Activated CD4-positive, alpha-beta T cell treated with anti-CD3 and anti-CD28 coated beads, Interleukin-2, amount 10 ng/mL, durations not matched to agents 7 days and 5 days (primary cell): ENCODE results near the gene SLC39A9. TPM values are rescaled to one million over a fixed set of nuclear protein-coding genes. Genes with fewer than 3 reads are reported as not detected.
"Not testable (repeated sequence)": the region's sequence is repeated elsewhere in the genome, so short reads cannot be mapped to it uniquely, and the experiment has no call there.

Experiments
- CTCF ChIA-PET: fragments of 350-600 bp; sonication (Branson Sonifier 250); formaldehyde crosslinking; loops from one replicate; lab custom pipeline; 2021; ENCODE audit warnings: antibody characterized with exemption; lab: Charles Lee
- POLR2A ChIA-PET: fragments of 350-600 bp; sonication (Branson Sonifier 250); formaldehyde crosslinking; loops from one replicate; lab custom pipeline; 2021; ENCODE audit warnings: antibody characterized with exemption; lab: Charles Lee
- DNase-seq: peaks from one replicate; pipeline ENCODE4 v3.0.0-alpha.2; 2020
- H3K27ac Mint-ChIP-seq: one replicate; pipeline ENCODE4 v1.8.0; 2021; ENCODE audit warnings: mild to moderate bottlenecking, moderate library complexity, mixed read lengths
- H3K27me3 Mint-ChIP-seq: one replicate; pipeline ENCODE4 v1.8.0; 2021; ENCODE audit warnings: mixed read lengths
- H3K36me3 Mint-ChIP-seq: one replicate; pipeline ENCODE4 v1.8.0; 2021; ENCODE audit warnings: low read depth, mixed read lengths
- H3K4me1 Mint-ChIP-seq: one replicate; pipeline ENCODE4 v1.8.0; 2021; ENCODE audit warnings: mixed read lengths
- H3K4me3 Mint-ChIP-seq: one replicate; pipeline ENCODE4 v1.8.0; 2021; ENCODE audit warnings: mild to moderate bottlenecking, moderate library complexity, mixed read lengths
- H3K9me3 Mint-ChIP-seq: one replicate; pipeline ENCODE4 v1.8.0; 2021; ENCODE audit warnings: mixed read lengths
- total RNA-seq, 2 experiments: library from RNA; stranded (reverse); gene quantifications; one replicate each; pipeline ENCODE4 v1.2.3, GENCODE V29; 2021

Gene SLC39A9
- total RNA-seq, 2 experiments from 2014 or later, result 43.7 to 50.4 TPM

GRCh38 chr14:69404478-69404877 is 6.0 kb downstream of the SLC39A9 start:
- no peak overlapping the region for H3K4me3 Mint-ChIP-seq
- POLR2A ChIA-PET, result no interaction called here

DNA sequence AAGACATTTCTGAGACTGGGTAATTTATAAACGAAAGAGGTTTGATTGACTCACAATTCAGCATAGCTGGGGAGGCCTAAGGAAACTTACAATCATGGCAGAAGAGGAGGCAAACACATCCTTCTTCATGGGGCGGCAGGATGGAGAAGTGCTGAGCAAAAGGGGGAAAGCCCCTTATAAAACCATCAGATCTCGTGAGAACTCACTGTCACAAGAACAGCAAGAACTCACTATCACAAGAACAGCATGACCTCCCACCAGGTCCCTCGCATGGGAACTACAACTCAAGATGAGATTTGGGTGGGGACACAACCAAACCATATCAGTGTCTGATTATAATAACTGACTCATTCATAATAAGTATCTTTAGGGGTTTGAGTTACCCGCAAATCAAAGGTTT is 6.4 kb downstream of the SLC39A9 start:
- Mint-ChIP-seq H3K4me3 (no peak overlapping the region), H3K4me1 (peaks cover 29% of the 10 kb centered on the region), H3K36me3 (peaks cover 17% of the 10 kb centered on the region), H3K27me3 (no peaks in the 10 kb centered on the region), H3K27ac (no peak overlapping the region), H3K9me3 (no peaks in the 10 kb centered on the region)
- ChIA-PET CTCF (no interaction called here), POLR2A (no interaction called here)
- no peak for DNase-seq

More at GRCh38 chr14:69404478-69404877, 6.0 kb downstream of the SLC39A9 start:
- CTCF ChIA-PET, result no interaction called here
- Mint-ChIP-seq H3K4me1 (peaks cover 34% of the 10 kb centered on the region), H3K27ac (no peak overlapping the region), H3K9me3 (no peaks in the 10 kb centered on the region), H3K27me3 (no peaks in the 10 kb centered on the region), H3K36me3 (peaks cover 17% of the 10 kb centered on the region)
- no peak for DNase-seq

DNA sequence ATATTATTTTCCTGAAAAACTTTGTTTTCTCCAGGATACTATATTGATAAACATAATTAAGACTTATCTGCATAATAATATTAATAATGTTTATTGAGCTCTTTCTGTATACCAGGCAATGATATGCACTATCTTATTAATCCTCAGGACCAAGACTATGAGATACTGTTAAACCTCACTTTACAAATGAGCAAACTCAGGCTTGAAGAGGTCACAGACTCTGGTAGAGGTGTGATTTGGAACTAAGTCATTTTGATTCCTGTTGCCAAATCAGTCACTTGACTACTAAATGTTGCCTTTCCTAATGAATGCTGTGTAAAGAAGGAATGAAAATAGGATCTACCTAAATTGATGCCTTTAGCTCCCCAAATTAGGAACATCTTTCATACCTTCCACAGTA is 7.3 kb downstream of the SLC39A9 start:
- Mint-ChIP-seq H3K9me3 (no peaks in the 10 kb centered on the region), H3K36me3 (peaks cover 12% of the 10 kb centered on the region), H3K4me3 (no peak overlapping the region), H3K27me3 (no peaks in the 10 kb centered on the region), H3K4me1 (peaks cover 21% of the 10 kb centered on the region), H3K27ac (no peak overlapping the region)
- ChIA-PET POLR2A (no interaction called here), CTCF (no interaction called here)
- no peak for DNase-seq

- ChIA-PET POLR2A (no interaction called here), CTCF (no interaction called here)
- Mint-ChIP-seq H3K36me3 (peaks cover 12% of the 10 kb centered on the region), H3K4me3 (no peak overlapping the region), H3K9me3 (no peaks in the 10 kb centered on the region), H3K27me3 (no peaks in the 10 kb centered on the region), H3K4me1 (peaks cover 3% of the 10 kb centered on the region), H3K27ac (no peak overlapping the region)
- no peak for DNase-seq
These were observed 10.0 kb downstream of the SLC39A9 start for GRCh38 chr14:69408331-69408960.

GRCh38 chr14:69413483-69413882 is 15.0 kb downstream of the SLC39A9 start:
- H3K27me3 Mint-ChIP-seq, result no peaks in the 10 kb centered on the region
- no peak for DNase-seq
- H3K4me3 Mint-ChIP-seq, result no peak overlapping the region
- H3K4me1 Mint-ChIP-seq, result peaks cover 2% of the 10 kb centered on the region
- no peak overlapping the region for H3K27ac Mint-ChIP-seq
- peaks cover 9% of the 10 kb centered on the region for H3K36me3 Mint-ChIP-seq
- peaks cover 7% of the 10 kb centered on the region for H3K9me3 Mint-ChIP-seq
- ChIA-PET POLR2A (no interaction called here), CTCF (interaction anchor here (0.6 to 0.7 kb wide), 2 partner anchors 20 to 98 kb away, joined by 3 to 4 read pairs; no protein-coding TSS in a partner anchor)

DNA sequence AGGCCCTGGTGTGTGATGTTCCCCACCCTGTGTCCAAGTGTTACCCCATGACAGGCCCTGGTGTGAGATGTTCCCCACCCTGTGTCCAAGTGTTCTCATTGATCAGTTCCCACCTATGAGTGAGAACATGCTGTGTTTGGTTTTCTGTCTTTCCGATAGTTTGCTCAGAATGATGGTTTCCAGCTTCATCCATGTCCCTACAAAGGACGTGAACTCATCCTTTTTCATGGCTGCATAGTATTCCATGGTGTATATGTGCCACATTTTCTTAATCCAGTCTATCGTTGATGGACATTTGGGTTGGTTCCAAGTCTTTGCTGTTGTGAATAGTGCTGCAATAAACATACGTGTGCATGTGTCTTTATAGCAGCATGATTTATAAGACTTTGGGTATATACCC is 17.6 kb downstream of the SLC39A9 start:
- CTCF ChIA-PET, DNase-seq, H3K4me3 Mint-ChIP-seq, H3K27me3 Mint-ChIP-seq, H3K9me3 Mint-ChIP-seq, H3K27ac Mint-ChIP-seq, POLR2A ChIA-PET: not testable (repeated sequence)
- Mint-ChIP-seq H3K4me1 (peaks cover 17% of the 10 kb centered on the region), H3K36me3 (peaks cover 13% of the 10 kb centered on the region)

DNA sequence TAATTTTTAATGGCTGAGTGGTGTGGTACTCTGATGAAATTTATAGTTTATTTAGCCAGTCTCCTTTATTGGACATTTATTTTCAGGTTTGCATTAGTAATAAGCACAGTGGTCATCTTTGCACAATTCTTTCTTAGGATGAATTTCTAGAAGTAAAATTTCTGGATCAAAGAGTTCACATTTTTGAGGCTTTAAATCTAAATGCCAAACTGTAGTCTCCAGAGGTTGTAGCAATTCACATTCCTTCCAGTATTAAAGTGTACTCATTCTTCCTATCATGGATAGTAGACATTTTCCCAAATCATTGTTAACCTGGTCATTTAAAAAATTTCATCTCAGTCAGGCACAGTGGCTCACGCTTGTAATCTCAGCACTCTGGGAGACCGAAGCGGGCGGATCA is 24.8 kb downstream of the SLC39A9 start:
- CTCF ChIA-PET, result no interaction called here
- no peak overlapping the region for H3K4me3 Mint-ChIP-seq
- POLR2A ChIA-PET, result no interaction called here

DNA sequence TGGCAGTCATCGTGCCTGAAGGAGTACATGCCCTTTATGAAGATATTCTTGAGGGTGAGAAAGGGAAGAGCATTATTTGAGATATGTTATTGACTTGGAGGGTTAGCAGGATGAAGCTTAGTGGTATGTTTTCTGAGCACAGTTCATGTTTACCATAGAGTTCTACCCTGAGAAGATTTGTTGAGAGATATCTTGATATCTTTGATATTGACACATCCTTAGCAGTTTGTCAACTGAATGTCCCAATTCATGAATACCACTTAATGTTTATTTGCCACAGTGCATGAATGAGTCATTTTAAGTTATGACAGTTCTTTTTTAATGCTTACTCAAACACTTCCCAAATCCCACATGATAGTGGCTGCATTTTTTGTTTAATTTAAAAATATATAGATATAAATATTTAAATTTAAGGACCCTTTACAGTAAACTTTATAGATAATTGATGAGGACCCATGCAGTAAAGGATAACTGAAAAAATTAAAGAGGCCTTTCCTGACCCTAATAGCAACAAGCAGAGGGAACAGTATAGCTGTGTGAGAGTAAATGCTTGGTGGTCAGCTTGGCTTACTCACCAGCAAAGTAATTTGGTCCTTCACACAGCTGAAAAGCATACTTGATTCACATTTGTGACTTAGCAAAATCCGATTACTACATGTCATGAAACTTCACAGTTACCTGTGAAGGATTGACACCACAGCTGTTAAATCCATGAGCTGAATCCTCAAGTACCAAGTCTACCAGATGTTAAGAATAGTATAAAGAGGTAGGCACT is 25.8 kb downstream of the SLC39A9 start:
- Mint-ChIP-seq H3K4me3 (no peak overlapping the region), H3K9me3 (peaks cover 3% of the 10 kb centered on the region), H3K27me3 (no peaks in the 10 kb centered on the region), H3K36me3 (peaks cover 45% of the 10 kb centered on the region), H3K4me1 (peaks cover 13% of the 10 kb centered on the region), H3K27ac (no peak overlapping the region)
- no peak for DNase-seq
- ChIA-PET POLR2A (no interaction called here), CTCF (interaction anchor here (0.6 kb wide), 1 partner anchor 24 kb away, joined by 3 read pairs; no protein-coding TSS in a partner anchor)

More for the DNA sequence above, 24.8 kb downstream of the SLC39A9 start:
- DNase-seq, result no peak
- H3K27ac Mint-ChIP-seq, result no peak overlapping the region
- H3K27me3 Mint-ChIP-seq, result no peaks in the 10 kb centered on the region
- H3K36me3 Mint-ChIP-seq, result peaks cover 39% of the 10 kb centered on the region
- H3K9me3 Mint-ChIP-seq, result peaks cover 3% of the 10 kb centered on the region
- H3K4me1 Mint-ChIP-seq, result peaks cover 17% of the 10 kb centered on the region

- H3K4me3 Mint-ChIP-seq, result no peak overlapping the region
- H3K27ac Mint-ChIP-seq, result no peak overlapping the region
- no peaks in the 10 kb centered on the region for H3K4me1 Mint-ChIP-seq
- CTCF ChIA-PET, result interaction anchor here (0.7 kb wide), 1 partner anchor 67 kb away, joined by 4 read pairs; no protein-coding TSS in a partner anchor
- POLR2A ChIA-PET, result no interaction called here
- no peaks in the 10 kb centered on the region for H3K27me3 Mint-ChIP-seq
- H3K9me3 Mint-ChIP-seq, result no peaks in the 10 kb centered on the region
- no peak for DNase-seq
- H3K36me3 Mint-ChIP-seq, result peaks cover 38% of the 10 kb centered on the region
These were observed 29.1 kb downstream of the SLC39A9 start for GRCh38 chr14:69427596-69427995.

DNA sequence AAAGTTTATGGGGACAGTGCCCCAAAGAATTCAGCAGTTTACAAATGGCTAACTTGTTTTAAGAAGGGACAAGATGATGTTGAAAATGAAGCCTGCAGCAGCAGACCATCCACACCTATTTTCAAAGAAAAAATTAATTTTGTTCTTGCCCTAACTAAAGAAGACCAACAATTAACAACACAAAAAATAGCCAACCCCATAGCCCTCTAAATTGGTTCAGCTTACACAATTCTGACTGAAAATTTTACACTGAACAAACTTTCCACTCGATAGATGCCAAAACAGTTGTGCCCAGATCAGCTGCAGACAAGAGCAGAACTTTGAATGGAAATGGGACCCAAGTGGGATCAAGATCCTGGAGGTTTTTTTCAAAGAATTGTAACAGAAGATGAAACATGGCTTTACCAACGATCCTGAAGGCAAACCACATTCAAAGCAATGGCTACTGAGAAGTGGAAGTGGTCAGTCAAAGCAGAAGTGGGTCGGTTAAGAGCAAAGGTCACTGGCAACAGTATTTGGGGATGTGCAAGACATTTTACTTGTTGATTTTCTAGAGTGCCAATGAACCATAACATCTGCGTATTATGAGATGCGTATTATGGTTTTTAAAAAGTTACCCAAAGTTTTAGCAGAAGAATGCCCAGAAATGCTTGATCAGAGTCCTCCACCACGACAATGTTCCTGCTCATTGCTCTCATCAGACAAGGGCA is 30.0 kb downstream of the SLC39A9 start:
- DNase-seq, result no peak
- Mint-ChIP-seq H3K9me3 (no peaks in the 10 kb centered on the region), H3K4me1 (no peaks in the 10 kb centered on the region), H3K27ac (no peak overlapping the region), H3K36me3 (peaks cover 37% of the 10 kb centered on the region), H3K4me3 (no peak overlapping the region), H3K27me3 (no peaks in the 10 kb centered on the region)
- ChIA-PET CTCF (interaction anchor here (0.6 to 0.7 kb wide), 2 partner anchors 9 to 66 kb away, joined by 3 to 4 read pairs; no protein-coding TSS in a partner anchor), POLR2A (no interaction called here)

DNA sequence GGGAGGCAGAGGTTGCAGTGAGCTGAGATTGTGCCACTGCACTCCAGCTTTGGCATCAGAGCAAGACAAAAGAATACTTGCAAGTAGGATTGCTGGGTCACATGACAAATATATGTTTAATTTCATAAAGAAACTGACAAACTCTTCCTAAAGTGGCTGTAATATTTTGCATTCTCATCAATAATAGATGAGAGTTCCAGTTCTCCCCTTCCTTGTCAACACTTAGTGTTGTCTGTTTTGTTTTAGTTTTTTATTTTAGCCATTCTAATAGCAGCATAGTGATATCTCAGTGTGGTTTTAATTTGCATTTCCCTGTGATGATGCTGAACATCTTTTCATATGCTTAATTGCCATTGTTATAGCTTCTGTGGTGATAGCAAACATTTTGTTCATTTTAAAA is 31.2 kb downstream of the SLC39A9 start:
- Mint-ChIP-seq H3K4me1 (no peaks in the 10 kb centered on the region), H3K36me3 (peaks cover 31% of the 10 kb centered on the region), H3K27ac (no peak overlapping the region), H3K4me3 (no peak overlapping the region), H3K9me3 (no peaks in the 10 kb centered on the region), H3K27me3 (no peaks in the 10 kb centered on the region)
- DNase-seq, result no peak
- CTCF ChIA-PET, result no interaction called here
- POLR2A ChIA-PET, result no interaction called here

DNA sequence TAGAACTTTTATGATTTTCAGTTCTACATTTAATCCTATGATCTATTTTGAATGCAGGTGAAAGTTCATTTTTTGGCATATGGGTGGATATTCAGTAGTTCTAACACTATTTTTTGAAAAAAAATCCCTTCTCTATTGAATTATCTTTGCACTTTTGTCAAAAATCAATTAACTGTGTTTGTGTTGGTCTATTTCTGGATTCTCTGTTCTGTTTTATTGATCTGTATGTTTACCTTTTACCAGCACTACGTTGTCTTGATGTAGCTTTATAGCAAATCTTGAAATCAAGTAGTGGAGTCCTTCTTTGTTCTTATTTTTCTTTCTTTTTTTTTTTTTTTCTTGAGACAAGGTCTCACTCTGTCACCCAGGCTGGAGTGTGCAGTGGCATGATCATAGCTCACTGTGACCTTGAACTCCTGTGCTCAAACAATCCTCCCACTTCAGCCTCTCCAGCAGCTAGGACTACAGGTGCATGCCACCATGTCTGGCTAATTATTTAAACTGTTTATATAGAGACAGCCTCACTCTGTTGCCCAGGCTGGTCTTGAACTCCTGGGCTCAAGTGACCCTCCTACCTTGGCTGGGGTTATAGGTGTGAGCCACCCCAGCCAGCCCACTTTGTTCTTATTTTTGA is 31.9 kb downstream of the SLC39A9 start:
- POLR2A ChIA-PET, result no interaction called here

More for the DNA sequence above, 31.9 kb downstream of the SLC39A9 start:
- CTCF ChIA-PET, result no interaction called here
- DNase-seq, result no peak
- Mint-ChIP-seq H3K27me3 (no peaks in the 10 kb centered on the region), H3K9me3 (no peaks in the 10 kb centered on the region), H3K36me3 (peaks cover 24% of the 10 kb centered on the region), H3K4me1 (no peaks in the 10 kb centered on the region), H3K27ac (no peak overlapping the region), H3K4me3 (no peak overlapping the region)
